ENCODE results near the gene CNN2. TPM values are rescaled to one million over a fixed set of nuclear protein-coding genes. Genes with fewer than 3 reads are reported as not detected.

Gene CNN2
- total RNA-seq, 4 donors from 2014 or later: 69.9 to 122 (median 79.4) TPM

DNA sequence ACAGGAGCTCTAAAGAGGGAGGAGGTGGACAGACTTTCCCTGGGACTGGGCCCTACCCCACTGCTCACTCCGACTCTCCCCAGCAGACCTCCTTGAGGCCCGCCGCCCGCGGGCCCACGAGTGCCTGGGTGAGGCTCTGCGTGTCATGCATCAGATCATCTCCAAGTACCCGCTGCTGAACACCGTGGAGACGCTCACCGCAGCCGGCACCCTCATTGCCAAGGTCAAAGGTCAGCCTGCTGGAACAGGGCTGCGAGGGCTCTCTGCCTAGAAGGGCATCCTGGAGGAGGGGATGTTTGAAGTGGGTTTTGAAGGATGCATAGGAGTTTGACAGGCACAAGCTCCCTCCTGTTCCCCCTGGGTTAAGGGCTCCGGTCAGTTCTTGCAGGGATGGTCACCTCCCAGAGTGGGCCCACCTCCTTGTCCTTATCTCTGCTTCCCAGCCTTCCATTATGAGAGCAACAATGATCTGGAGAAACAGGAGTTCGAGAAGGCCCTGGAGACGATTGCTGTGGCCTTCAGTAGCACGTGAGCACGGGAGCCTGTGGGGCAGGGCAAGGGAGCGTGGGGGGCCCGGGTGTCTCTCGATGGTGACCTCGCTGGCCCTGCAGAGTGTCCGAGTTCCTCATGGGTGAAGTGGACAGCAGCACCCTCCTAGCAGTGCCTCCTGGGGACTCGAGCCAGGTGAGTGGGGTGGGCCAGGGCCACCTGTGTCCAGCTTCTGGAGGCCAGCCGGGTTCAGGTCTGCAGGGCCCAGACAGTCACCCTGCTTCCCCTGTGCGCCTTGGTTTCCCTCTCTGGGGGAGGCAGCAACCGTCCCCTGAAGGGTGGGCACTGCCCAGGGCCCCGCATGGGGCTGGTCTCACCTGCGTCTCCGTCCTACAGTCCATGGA lies 46.9 kb downstream of the CNN2 start:
- H3K4me1 ChIP-seq: peaks cover 0 to 39% (median 21%) of the 10 kb centered on the region in 4 donors
- TF ChIP-seq EP300 (IDR thresholded peaks at IDR 0.05) (no peak), POLR2A (IDR thresholded peaks at IDR 0.05) (no peak)
- TF ChIP-seq, protein P1, sequence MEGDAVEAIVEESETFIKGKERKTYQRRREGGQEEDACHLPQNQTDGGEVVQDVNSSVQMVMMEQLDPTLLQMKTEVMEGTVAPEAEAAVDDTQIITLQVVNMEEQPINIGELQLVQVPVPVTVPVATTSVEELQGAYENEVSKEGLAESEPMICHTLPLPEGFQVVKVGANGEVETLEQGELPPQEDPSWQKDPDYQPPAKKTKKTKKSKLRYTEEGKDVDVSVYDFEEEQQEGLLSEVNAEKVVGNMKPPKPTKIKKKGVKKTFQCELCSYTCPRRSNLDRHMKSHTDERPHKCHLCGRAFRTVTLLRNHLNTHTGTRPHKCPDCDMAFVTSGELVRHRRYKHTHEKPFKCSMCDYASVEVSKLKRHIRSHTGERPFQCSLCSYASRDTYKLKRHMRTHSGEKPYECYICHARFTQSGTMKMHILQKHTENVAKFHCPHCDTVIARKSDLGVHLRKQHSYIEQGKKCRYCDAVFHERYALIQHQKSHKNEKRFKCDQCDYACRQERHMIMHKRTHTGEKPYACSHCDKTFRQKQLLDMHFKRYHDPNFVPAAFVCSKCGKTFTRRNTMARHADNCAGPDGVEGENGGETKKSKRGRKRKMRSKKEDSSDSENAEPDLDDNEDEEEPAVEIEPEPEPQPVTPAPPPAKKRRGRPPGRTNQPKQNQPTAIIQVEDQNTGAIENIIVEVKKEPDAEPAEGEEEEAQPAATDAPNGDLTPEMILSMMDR (IDR thresholded peaks at IDR 0.05): no peak
- no peak overlapping the region for H3K27ac ChIP-seq
- no peak overlapping the region for H3K4me3 ChIP-seq
- 86 to 89% methylated on average over 24 to 29 of the region's 30 CpGs for WGBS, 2 donors
- H3K36me3 ChIP-seq: no peaks in the 10 kb centered on the region
- no peaks in the 10 kb centered on the region for H3K9me3 ChIP-seq
- H3K27me3 ChIP-seq: peaks cover 2 to 44% of the 10 kb centered on the region in 2 donors
- no peak for DNase-seq (ENCODE audit: low spot score in 2 of 2)

DNA sequence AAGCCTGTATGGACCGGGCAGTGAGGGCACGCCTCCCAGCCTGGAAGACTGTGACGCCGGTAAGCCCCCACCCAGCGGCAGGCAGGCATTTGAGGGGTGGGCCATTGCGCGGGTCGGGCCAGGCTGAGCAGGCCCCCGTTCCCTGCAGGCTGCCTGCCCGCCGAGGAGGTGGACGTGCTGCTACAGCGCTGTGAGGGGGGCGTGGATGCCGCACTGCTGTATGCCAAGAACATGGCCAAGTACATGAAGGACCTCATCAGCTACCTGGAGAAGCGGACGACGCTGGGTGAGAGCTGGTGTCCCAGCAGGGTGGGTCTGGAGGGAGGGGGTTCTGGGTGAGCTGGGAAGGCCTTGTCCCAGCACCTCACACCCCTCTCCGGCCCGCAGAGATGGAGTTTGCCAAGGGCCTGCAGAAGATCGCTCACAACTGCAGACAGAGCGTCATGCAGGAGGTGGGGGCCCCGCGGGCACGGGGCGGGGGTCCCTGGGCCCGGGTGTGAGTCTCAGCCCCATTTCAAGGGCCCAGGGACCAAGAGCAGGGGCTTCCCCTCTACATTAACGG lies 47.6 kb downstream of the CNN2 start:
- no peaks in the 10 kb centered on the region for H3K9me3 ChIP-seq
- H3K4me3 ChIP-seq: peak overlapping the region in 1 of 4 donors; percentile 16
- peaks cover 0 to 37% (median 21%) of the 10 kb centered on the region in 4 donors for H3K4me1 ChIP-seq
- no peaks in the 10 kb centered on the region for H3K36me3 ChIP-seq
- no peak for DNase-seq (ENCODE audit: low spot score in 2 of 2)
- H3K27ac ChIP-seq: no peak overlapping the region
- TF ChIP-seq EP300 (IDR thresholded peaks at IDR 0.05): no peak
- TF ChIP-seq POLR2A (IDR thresholded peaks at IDR 0.05): no peak
- TF ChIP-seq, protein P1 (IDR thresholded peaks at IDR 0.05): no peak
- WGBS, 2 donors: 80% methylated on average over 23 to 27 of the region's 28 CpGs
- peaks cover 2 to 37% of the 10 kb centered on the region in 2 donors for H3K27me3 ChIP-seq

DNA sequence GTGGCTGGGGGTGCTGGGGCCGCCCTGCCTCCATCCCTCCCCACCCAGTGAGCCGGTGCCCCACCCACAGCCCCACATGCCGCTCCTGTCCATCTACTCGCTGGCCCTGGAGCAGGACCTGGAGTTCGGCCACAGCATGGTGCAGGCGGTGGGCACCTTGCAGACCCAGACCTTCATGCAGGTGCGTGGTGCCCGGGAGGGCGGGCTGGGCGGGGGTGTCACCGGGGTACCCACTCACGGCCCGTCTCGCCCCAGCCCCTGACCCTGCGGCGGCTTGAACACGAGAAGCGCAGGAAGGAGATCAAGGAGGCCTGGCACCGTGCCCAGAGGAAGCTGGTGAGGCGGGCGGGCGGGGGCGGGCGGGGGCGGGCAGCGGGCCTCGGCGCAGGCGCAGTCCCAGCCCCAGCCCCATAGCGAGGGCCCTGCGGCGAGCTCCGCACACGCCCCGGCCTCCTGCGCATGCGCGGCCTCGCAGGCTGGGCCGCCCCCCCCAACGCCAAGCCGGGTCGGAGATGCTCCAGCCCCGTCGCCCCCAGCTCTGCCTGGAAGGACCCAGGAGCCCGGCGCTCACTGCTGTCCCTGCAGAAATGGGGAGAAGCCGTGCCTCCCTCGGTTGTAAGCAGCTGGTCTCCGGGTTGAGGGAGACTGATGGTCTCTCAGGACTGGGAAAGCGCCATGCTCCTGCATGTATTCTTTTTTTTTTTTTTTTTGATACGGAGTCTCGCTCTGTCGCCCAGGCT lies 48.3 kb downstream of the CNN2 start:
- Histone ChIP-seq H3K9me3 (no peaks in the 10 kb centered on the region), H3K27ac (no peak overlapping the region), H3K4me1 (peaks cover 0 to 34% (median 19%) of the 10 kb centered on the region in 4 donors), H3K36me3 (no peaks in the 10 kb centered on the region), H3K27me3 (peaks cover 2 to 30% of the 10 kb centered on the region in 2 donors), H3K4me3 (peak overlapping the region in 2 of 4 donors; percentile 16 to 18)
- DNase-seq (ENCODE audit: low spot score in 2 of 2): peak; percentile 70 to 82
- WGBS, 2 donors: 64 to 70% methylated on average over 21 to 53 of the region's 54 CpGs
- TF ChIP-seq POLR2A (IDR thresholded peaks at IDR 0.05): no peak
- no peak for TF ChIP-seq EP300 (IDR thresholded peaks at IDR 0.05)
- TF ChIP-seq, protein P1 (IDR thresholded peaks at IDR 0.05): no peak

DNA sequence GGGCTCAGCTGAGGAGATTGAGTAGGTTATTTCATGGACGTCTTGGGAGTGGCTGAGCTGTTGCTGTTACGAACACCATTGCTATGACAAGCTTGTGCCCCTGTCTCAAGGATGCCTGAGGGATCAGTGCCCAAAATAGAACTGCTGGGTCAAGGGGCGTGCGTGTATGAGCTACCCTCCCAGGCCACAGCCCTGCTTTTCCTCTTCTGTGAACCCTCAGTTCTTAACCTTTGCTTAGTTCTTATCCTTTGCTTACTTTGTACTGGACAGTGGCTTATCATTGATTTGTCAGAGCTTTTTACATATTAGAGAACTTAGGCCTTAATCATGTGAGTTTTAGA lies 49.6 kb downstream of the CNN2 start:
- Histone ChIP-seq H3K4me3 (no peak overlapping the region), H3K9me3 (no peaks in the 10 kb centered on the region), H3K36me3 (peaks cover 0 to 6% (median 0%) of the 10 kb centered on the region in 3 donors), H3K27me3 (peaks cover 0 to 17% of the 10 kb centered on the region in 2 donors), H3K4me1 (peaks cover 0 to 34% (median 11%) of the 10 kb centered on the region in 4 donors), H3K27ac (peak overlapping the region in 1 of 4 donors; percentile 29)
- no peak for DNase-seq (ENCODE audit: low spot score in 2 of 2)
- TF ChIP-seq, protein P1 (IDR thresholded peaks at IDR 0.05): no peak
- TF ChIP-seq EP300 (IDR thresholded peaks at IDR 0.05): no peak
- no peak for TF ChIP-seq POLR2A (IDR thresholded peaks at IDR 0.05)
- WGBS, 2 donors: 64 to 71% methylated on average over 4 of the region's 4 CpGs
